M059J (cell line): ENCODE results near the gene CTNNA1. TPM values are rescaled to one million over a fixed set of nuclear protein-coding genes. Genes with fewer than 3 reads are reported as not detected.
"Not testable (repeated sequence)": the region's sequence is repeated elsewhere in the genome, so short reads cannot be mapped to it uniquely, and the experiment has no call there.

Source experiments
- DNase-seq: peaks from one replicate; pipeline ENCODE4 v3.0.0-alpha.2; 2012; ENCODE audit warnings: low read depth
- total RNA-seq: library from RNA; depleted of rRNA; stranded (reverse); fragments of >200 nt; shearing (Covaris generic); gene quantifications from 2 replicates; pipeline ENCODE4 v1.2.3, GENCODE V29; 2014; rRNA removed

Gene CTNNA1, protein sequence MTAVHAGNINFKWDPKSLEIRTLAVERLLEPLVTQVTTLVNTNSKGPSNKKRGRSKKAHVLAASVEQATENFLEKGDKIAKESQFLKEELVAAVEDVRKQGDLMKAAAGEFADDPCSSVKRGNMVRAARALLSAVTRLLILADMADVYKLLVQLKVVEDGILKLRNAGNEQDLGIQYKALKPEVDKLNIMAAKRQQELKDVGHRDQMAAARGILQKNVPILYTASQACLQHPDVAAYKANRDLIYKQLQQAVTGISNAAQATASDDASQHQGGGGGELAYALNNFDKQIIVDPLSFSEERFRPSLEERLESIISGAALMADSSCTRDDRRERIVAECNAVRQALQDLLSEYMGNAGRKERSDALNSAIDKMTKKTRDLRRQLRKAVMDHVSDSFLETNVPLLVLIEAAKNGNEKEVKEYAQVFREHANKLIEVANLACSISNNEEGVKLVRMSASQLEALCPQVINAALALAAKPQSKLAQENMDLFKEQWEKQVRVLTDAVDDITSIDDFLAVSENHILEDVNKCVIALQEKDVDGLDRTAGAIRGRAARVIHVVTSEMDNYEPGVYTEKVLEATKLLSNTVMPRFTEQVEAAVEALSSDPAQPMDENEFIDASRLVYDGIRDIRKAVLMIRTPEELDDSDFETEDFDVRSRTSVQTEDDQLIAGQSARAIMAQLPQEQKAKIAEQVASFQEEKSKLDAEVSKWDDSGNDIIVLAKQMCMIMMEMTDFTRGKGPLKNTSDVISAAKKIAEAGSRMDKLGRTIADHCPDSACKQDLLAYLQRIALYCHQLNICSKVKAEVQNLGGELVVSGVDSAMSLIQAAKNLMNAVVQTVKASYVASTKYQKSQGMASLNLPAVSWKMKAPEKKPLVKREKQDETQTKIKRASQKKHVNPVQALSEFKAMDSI
- 184 and 277 TPM in 2 replicates for total RNA-seq

DNA sequence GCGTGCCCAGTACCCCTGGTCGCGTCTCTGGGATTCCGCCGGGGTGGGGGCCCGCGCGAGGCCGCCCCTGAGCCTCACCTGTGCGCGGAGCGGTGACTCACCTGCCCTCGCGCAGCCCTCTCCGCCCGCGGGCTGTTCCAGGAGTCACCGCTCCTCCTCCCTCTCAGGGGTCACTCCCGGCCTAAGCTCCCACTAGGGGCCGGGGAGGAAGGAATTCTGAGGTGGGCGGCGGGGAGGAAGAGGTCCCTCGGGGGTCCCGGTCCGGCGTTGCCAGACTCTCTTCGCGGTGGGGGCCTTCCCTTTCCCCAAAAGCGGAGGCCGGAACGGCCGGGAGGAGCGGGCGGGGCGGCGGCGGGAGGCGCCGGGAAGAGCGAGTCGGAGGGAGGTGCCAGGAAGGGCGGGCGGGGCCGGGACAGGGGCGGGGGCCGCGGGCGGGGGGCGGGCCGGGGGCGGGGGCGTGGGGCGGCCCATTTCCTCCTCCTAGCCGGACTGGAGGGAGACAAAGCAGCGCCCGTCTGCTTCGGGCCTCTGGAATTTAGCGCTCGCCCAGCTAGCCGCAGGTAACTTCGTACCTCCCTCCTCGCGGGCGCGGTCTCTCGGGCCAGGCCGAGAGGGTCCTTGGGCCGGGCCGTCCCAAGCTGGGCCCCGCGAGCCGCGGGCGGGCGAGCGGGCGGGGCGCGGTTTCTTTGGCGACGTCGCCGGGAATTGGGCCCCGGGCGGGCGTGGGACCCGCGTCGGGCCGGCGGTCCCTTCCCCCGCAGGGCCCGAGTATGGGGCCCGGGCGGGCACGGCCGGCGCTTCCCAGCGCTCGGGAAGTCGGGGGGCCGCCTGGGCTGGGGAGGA is at the start of gene CTNNA1:
Gene CTNNA1 (plus strand): TSS at position 475 of the 843 bp plus-strand sequence. CDS start 28,500 bp downstream, outside the sequence.
- DNase-seq: peak; percentile 73

- not testable (repeated sequence) for DNase-seq
Measured at GRCh38 chr5:138703777-138704176, 49.4 kb upstream of the CTNNA1 start.

DNA sequence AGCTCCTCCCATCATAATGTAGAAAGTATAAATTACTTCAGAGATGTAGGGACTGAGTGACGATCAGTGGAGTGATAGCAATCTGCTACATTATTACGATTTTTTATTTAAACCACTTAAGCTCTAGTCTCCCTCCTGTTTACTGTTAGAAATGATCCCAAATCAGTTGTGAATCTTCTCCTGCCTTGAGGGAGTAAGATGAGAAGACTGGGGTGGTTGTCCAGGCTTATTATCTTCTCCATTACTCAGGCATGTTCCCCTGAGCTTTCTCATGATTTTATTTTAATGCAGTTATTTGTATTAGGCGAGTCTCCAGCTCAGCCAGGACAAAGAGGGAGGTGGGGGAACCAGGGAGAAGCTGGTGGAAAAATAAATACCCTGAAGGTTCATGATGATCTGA is 48.2 kb upstream of the CTNNA1 start:
- DNase-seq: no peak

DNA sequence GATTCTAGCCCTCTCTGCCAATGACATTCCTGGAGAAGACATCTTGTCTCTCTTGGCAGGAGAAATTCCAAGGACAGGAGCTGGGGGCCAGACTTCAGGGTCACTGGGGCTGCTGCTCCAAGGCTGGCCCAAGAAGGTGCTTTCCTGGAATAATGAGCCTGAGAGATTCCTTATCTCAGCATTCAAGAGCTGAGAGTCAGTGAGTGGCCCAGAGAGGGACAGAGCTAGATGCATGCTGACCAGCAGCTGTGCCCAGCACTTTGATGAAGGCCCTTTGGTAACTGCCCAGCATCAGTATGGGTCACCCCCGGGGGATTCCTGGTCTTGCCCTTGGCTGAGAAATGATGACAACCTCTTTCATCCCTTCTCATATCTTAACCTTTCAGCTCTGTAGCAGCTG is 47.7 kb upstream of the CTNNA1 start:
- no peak for DNase-seq

- DNase-seq: peak; percentile 76
Measured at GRCh38 chr5:138706655-138707480, 46.4 kb upstream of the CTNNA1 start.

DNA sequence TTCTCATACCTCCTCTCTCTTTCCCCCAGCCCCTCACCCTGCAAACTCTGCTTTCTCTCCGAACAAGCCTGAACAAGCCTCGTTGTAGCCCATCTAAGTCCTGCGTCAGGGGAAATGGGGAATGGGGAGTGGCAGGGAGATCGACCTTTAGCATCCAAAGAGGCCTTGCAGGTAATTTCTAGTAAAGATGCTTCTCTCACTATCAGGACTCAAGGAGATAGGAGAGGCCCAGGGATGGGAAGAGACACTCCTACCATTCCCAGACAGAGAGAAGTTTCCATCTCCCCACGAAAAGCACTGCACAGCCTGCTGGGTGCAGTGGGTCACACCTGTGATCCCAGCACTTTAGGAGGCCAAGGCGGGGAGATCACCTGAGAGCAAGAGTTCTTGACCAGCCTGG is 44.4 kb upstream of the CTNNA1 start:
- DNase-seq: no peak

- DNase-seq: no peak
Measured at GRCh38 chr5:138709202-138709601, 44.0 kb upstream of the CTNNA1 start.

GRCh38 chr5:138711087-138711486 is 42.1 kb upstream of the CTNNA1 start:
- no peak for DNase-seq

DNA sequence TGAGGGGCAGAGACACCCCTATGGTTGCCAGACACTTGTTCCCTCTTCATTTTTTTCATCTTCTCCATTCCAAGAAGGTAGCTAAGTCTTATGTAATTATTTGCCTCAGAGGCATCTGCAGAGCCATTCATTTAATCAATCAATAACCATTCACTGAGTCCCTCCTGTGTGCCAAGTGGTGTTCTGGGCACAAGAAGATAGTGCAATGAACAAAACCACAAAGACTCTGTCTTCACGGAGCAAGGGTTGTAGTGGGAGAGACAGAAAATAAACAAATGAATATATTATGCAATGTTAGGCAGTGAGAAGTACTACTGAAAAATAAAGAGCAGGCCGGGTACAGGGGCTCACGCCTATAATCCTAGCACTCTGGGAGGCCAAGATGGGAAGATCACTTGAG is 41.4 kb upstream of the CTNNA1 start:
- DNase-seq: peak; percentile 11

GRCh38 chr5:138712324-138712723 is 40.9 kb upstream of the CTNNA1 start:
- no peak for DNase-seq

- no peak for DNase-seq
Measured at GRCh38 chr5:138712791-138713190, 40.4 kb upstream of the CTNNA1 start.

DNA sequence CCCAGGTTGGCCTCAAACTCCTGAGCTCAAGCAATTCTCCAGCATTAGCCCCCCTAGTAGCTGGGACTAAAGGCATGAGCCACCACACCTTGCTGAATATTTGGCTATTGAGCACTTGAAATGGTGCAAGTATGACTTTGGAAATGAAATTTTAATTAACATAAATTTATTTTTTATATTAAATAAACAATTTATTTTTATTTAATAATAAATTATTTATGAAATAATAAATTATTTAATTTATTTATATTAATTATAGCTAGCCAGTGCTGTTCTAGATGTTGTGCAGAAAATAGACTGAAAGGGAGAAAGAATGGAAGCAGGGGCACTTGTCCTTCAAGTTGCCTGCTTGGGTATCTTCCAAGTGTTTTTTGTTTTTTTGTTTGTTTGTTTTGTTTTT is 40.0 kb upstream of the CTNNA1 start:
- DNase-seq: no peak

DNA sequence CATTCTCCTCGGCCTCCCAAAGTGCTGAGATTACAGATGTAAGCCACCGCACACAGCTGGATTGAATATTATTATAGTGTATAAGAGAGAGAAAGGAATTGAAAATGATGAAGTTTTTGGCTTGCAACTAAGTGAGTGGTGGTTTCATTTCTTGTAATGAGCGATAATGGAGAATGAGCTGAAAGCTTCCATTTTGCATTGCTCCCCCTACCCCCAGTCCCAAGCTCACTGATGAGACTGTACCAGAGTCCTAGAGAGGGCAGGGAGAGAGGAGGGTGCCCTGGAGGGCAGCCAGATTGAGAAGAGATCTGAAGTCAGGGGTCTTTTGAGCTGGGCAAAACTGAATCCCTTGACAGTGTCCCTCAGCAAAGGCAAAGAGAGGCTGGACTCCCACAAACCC is 38.5 kb upstream of the CTNNA1 start:
- no peak for DNase-seq

GRCh38 chr5:138715931-138716432 is 37.2 kb upstream of the CTNNA1 start:
- peak; percentile 15 for DNase-seq

DNA sequence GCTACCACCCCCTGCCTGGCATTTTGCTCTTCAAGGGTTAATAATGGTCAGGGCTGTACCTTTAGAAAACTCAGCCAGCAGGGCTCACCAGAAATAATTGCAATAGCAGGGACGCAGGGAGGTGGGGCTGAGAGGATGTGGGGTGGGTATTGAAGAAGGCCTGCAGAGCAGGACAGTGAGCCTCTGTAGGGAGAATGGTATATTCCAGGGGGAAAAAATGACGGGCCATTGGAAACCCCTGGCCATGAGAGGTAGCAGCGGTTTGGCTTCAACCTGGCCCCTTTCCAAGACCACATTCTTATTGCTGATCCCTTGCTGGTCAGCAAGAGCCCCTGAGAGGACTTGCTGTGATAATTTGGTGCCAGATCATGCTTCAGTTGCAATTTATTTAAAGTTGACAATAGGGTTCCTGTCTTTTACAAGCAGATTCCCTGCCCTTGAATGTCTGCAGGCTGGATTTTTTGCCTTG is 36.7 kb upstream of the CTNNA1 start:
- DNase-seq: peak; percentile 59

GRCh38 chr5:138717399-138717798 is 35.8 kb upstream of the CTNNA1 start:
- no peak for DNase-seq

- no peak for DNase-seq
Measured at GRCh38 chr5:138719811-138720210, 33.4 kb upstream of the CTNNA1 start.

DNA sequence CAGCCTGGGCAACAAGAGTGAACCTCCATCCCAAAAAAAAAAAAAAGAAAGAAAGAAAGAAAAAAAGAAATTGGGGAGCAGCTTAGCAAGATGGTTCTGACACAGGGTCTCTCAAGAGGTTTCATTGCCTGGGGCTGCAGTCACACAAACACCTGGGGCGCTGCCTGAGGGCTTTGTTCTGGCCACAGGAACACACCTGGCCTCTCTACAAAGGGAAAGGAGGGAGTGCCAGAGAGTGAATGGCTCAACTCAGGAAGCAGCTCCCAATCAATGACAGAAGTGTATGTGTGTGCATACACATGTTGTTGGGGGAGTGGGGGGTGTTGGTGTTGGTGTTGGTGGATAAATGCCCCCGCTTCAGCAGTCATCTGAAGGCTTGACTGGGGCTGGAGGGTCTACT is 32.4 kb upstream of the CTNNA1 start:
- no peak for DNase-seq

DNA sequence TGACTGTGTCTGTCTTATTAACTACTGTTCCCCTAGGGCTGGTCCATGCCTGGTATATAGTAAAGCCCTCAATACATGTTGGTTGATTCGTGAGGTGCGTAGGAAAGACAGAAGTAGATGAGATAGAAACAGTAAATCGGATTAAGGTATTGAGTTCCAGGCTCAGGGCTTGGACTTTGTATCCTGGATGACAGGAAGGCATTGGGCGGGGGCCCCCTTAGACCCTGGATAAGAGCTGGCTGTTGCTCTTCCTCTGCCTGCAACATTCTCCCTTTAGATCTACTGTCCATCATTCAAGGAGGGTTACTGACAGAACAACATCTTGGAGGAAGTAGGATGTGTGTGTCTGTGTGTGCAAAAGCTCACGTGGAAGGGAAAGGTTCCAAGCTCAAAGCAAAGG is 31.2 kb upstream of the CTNNA1 start:
- DNase-seq: no peak

DNA sequence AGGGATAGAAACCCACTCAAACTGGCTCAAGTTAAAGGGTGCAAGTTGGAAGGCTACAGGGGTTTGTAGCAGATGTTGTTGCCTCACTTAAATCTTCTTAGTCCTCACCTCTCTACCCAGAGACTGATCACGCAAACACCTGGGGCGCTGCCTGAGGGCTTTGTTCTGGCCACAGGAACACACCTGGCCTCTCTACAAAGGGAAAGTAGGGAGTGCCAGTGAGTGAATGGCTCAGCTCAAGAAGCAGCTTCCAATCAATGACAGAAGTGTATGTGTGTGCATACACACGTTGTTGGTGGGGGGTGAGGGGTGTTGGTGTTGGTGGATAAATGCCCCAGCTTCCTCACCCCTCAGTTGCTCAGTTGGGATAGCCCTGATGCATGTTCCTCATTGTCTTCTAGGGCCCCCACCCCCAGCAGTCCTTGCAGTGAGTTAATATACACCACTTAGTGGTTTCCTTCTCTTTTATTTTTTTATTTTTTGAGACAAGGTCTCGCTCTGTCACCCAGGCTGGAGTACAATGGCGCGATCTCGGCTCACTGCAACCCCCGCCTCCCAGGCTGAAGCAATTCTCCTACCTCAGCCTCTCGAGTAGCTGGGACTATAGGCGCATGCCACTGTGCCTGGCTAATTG is 30.6 kb upstream of the CTNNA1 start:
- DNase-seq: no peak
